Tibial artery (tissue), 4 donors: Measurements from ENCODE around the gene ARHGEF6.

Source experiments
- DNase-seq, 2 donors: peaks; one replicate each; pipeline ENCODE4 v3.0.0-alpha.2; 2019
- H3K27ac ChIP-seq, 2 donors: fragments of 200-600 bp; sonication (generic) in 1 of 2; 1 replicate in 1 of 2; 2 replicates in 1 of 2; pipeline ENCODE4 v1.5.1; 2018 to 2019; ENCODE audit warnings: mild to moderate bottlenecking in 1 of 2
- H3K27me3 ChIP-seq, 2 donors: fragments of 200-600 bp; sonication (generic) in 1 of 2; one replicate each; pipeline versions ENCODE4 v1.5.1 to v1.6.0; 2016 to 2019
- H3K36me3 ChIP-seq, 3 donors: fragments of 200-600 bp; sonication (generic) in 2 of 3; one replicate each; pipeline ENCODE4 v1.5.1; 2016 to 2019; ENCODE audit warnings: mild to moderate bottlenecking in 2 of 3
- H3K4me1 ChIP-seq, 4 donors: fragments of 200-600 bp; sonication (generic) in 2 of 4; 1 replicate in 3 of 4; 2 replicates in 1 of 4; pipeline ENCODE4 v1.5.1; 2016 to 2019
- H3K4me3 ChIP-seq, 2 donors: fragments of 200-600 bp; sonication (generic) in 1 of 2; 1 replicate in 1 of 2; 2 replicates in 1 of 2; pipeline ENCODE4 v1.5.1; 2018 to 2019; ENCODE audit warnings: mild to moderate bottlenecking in 2 of 2
- H3K9me3 ChIP-seq, 3 donors: fragments of 200-600 bp; sonication (generic) in 1 of 3; one replicate each; pipeline ENCODE4 v1.5.1; 2016 to 2019
- CTCF ChIP-seq, 2 experiments: fragments of 200-600 bp in 1 of 2; fragments of 450-650 bp in 1 of 2; IDR thresholded peaks; one replicate each; pipeline ENCODE4 v1.5.1; 2017 to 2019; ENCODE audit warnings: antibody characterized with exemption in 2 of 2, mild to moderate bottlenecking in 1 of 2, moderate library complexity in 1 of 2
- intact Hi-C: fragments of 100-400 bp; cut with DNase I; formaldehyde crosslinking; loops from one replicate; pipeline ENCODE4 v1.15.0; 2023; ENCODE audit warnings: low total_unique reads

The ARHGEF6 gene

DNA sequence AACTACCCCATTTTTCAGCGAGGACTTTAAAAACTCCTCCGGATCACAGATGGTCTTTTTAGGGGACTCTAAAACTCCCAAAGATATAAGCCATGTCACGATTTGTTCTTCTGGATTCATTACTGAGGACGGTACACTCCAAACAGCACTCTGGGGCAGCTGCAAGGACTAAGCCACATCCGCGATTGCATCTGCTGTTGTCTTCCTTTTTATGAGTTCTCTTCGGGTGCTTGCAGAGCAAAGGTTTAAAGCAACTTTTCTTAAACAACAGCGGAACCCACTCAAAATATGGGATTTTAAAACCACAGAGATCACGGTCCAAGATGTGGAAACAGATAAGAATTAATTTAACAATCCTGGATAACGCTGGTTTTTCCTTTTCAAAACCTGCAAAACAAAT lies at the start of gene ARHGEF6:
Gene ARHGEF6, minus strand, starts transcription at position 170 of the 400 bp plus-strand sequence. Its CDS starts 50 bp downstream, at position 120.
- intact Hi-C loops = no loop called here
- no peaks in the 10 kb centered on the region for H3K27me3 ChIP-seq
- H3K36me3 ChIP-seq = no peaks in the 10 kb centered on the region
- no peak for DNase-seq
- H3K4me1 ChIP-seq = peaks cover 0 to 15% (median 0%) of the 10 kb centered on the region in 4 donors
- no peak for TF ChIP-seq CTCF (IDR thresholded peaks at IDR 0.05)
- no peaks in the 10 kb centered on the region for H3K9me3 ChIP-seq
- peak within 1 kb of the TSS; percentile 61 to 72 for H3K27ac ChIP-seq
- H3K4me3 ChIP-seq = peak within 1 kb of the TSS; percentile 43 to 45

DNA sequence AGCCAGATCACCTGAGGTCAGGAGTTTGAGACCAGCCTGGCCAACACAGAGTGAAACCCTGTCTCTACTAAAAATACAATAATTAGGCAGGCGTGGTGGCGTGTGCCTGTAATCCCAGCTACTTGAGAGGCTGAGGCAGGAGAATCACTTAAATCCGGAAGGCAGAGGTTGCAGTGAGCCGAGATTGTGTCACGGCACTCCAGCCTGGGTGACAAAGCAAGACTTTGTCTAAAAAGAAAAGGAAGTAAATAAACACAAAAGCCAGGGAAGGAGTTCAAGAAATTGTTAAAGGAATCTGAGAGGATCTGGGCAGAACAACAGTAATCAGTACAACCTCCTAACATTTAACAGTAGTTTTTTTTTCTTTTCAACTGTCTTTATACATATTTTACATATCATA lies 48.7 kb upstream of the ARHGEF6 start:
- intact Hi-C loops = no loop called here
- no peak for TF ChIP-seq CTCF (IDR thresholded peaks at IDR 0.05)
- DNase-seq = no peak
- Histone ChIP-seq H3K27ac (no peak overlapping the region), H3K4me1 (no peaks in the 10 kb centered on the region), H3K9me3 (no peaks in the 10 kb centered on the region), H3K36me3 (peaks cover 0 to 5% (median 0%) of the 10 kb centered on the region in 3 donors), H3K27me3 (no peaks in the 10 kb centered on the region), H3K4me3 (no peak overlapping the region)

DNA sequence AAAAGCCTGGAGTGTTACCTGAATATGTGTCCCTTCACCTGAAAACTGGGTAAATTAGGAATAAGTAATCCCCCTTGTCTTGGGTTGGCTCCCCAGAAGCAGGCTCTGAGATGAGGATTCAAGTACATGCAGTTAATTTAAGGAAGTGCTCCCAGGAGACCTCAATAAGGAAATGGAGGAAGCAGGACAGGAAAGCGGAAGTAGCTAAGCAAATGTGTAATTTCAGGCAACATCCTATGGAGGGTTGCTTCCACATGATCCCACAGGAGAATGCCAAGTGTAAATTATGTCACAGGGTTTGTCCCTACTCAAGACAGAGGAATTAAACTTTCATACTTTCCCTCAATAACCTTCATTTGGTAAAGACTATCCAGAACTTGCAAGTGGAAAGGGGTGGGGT lies 48.1 kb upstream of the ARHGEF6 start:
- Histone ChIP-seq H3K9me3 (no peaks in the 10 kb centered on the region), H3K27ac (no peak overlapping the region), H3K4me1 (no peaks in the 10 kb centered on the region), H3K27me3 (no peaks in the 10 kb centered on the region), H3K36me3 (peaks cover 0 to 5% (median 0%) of the 10 kb centered on the region in 3 donors), H3K4me3 (no peak overlapping the region)
- TF ChIP-seq CTCF (IDR thresholded peaks at IDR 0.05) = no peak
- no peak for DNase-seq
- intact Hi-C loops = no loop called here

DNA sequence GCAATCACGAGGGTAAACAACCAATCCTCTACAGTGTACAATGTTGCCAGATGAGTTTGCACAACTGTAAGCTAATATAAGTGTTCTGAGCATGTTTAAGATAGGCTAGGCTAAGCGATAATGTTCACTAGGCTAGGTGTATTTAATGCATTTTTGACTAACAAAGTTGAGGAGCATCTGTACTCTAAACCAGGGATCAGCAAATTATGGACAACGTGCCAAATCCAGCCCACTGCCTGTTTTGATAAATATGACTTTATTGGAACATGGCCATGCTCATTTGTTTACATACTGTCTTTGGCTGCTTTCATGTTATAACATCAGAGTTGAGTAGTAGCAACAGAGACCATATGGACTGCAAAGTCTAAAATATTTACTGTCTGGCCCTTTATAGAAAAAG lies 46.3 kb upstream of the ARHGEF6 start:
- Histone ChIP-seq H3K27me3 (no peaks in the 10 kb centered on the region), H3K27ac (no peak overlapping the region), H3K9me3 (no peaks in the 10 kb centered on the region), H3K4me3 (no peak overlapping the region), H3K4me1 (no peaks in the 10 kb centered on the region), H3K36me3 (peaks cover 0 to 5% (median 0%) of the 10 kb centered on the region in 3 donors)
- intact Hi-C loops = no loop called here
- TF ChIP-seq CTCF (IDR thresholded peaks at IDR 0.05) = no peak
- no peak for DNase-seq

GRCh38 chrX:136825771-136826170 lies 45.0 kb upstream of the ARHGEF6 start:
- no peak for DNase-seq
- no peak overlapping the region for H3K27ac ChIP-seq
- H3K36me3 ChIP-seq = peaks cover 0 to 5% (median 0%) of the 10 kb centered on the region in 3 donors
- no peaks in the 10 kb centered on the region for H3K4me1 ChIP-seq
- no peak overlapping the region for H3K4me3 ChIP-seq
- no peaks in the 10 kb centered on the region for H3K27me3 ChIP-seq
- intact Hi-C loops = no loop called here
- no peak for TF ChIP-seq CTCF (IDR thresholded peaks at IDR 0.05)
- H3K9me3 ChIP-seq = no peaks in the 10 kb centered on the region

DNA sequence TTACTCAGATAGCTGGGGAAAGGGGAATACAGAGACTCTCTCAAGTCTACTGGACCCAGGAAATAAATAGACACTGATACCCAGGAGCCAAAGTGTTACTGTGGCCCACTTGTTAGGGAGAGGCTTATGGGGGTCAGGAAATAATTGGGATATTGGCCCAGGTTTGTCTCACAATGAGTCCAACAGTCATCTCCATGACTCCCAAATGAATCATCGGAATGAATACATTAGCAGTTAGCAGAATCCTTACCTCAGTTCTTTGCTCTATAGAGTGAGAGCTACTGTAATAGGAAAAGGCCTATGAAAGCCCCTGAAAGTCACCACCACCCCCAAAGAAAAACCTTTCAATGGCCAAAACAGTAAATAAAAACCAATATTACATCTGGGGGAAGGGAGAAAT lies 42.4 kb upstream of the ARHGEF6 start:
- H3K27ac ChIP-seq = no peak overlapping the region
- H3K4me1 ChIP-seq = no peaks in the 10 kb centered on the region
- intact Hi-C loops = no loop called here
- no peak for DNase-seq
- no peaks in the 10 kb centered on the region for H3K27me3 ChIP-seq
- no peaks in the 10 kb centered on the region for H3K9me3 ChIP-seq
- TF ChIP-seq CTCF (IDR thresholded peaks at IDR 0.05) = no peak
- peaks cover 4 to 21% (median 7%) of the 10 kb centered on the region in 3 donors for H3K36me3 ChIP-seq
- H3K4me3 ChIP-seq = no peak overlapping the region
